K562 (cell line): ENCODE data around the gene LRRTM4. TPM values are rescaled to one million over a fixed set of nuclear protein-coding genes. Genes with fewer than 3 reads are reported as not detected.

Experiments
- ATAC-seq: fragments of 200-7000 bp; cut with Tn5 transposase; 3 replicates; pipeline ENCODE4 v1.9.1; 2020; ENCODE audit warnings: moderate library complexity
- BruUV-seq: library from RNA; stranded (reverse); fragments of 400-500 nt; replicated peaks from 2 replicates; lab custom pipeline; 2021; lab: Mats Ljungman, UMichigan
- CTCF ChIA-PET: fragments of 300-600 bp; formaldehyde crosslinking; extraction: SDS; loops from one replicate; lab custom pipeline; 2021; ENCODE audit warnings: low intra/inter-chr PET ratio; lab: Yijun Ruan, JAX
- POLR2A ChIA-PET: fragments of 300-600, 350-650 bp; sonication (Branson Sonifier 250); formaldehyde crosslinking; extraction: SDS; loops from one replicate; lab custom pipeline; 2021; ENCODE audit warnings: antibody characterized with exemption, inconsistent platforms; lab: Yijun Ruan, JAX
- DNase-seq, 4 experiments: peaks; one replicate each; pipeline versions ENCODE4 v3.0.0 to v3.0.0-alpha.2; 2011 to 2018; ENCODE audit warnings: low spot score in 3 of 4, mixed read lengths in 3 of 4; ENCODE audit errors: extremely low read depth in 1 of 4
- FAIRE-seq: peaks from 2 replicates; lab custom pipeline; 2011; peaks lifted over from hg19 to GRCh38; lab: Jason Lieb, UNC
- H2AFZ ChIP-seq: 2 replicates; pipeline ENCODE4 v1.6.0; 2011; ENCODE audit warnings: low read depth, low read length, control low read depth, inconsistent platforms
- H3K27ac ChIP-seq: fragments of 200-600 bp; 3 replicates; pipeline ENCODE4 v1.8.0; 2011; ENCODE audit warnings: low read depth, mild to moderate bottlenecking, control low read depth, inconsistent platforms, low read length, moderate library complexity, mixed read lengths; ENCODE audit errors: extremely low read depth
- H3K27me3 ChIP-seq, 2 experiments: fragments of 300-600 bp in 1 of 2; 2 replicates in 1 of 2; 3 replicates in 1 of 2; pipeline versions ENCODE4 v1.6.0 to v1.8.0; 2011; ENCODE audit warnings: inconsistent platforms in 2 of 2, low read length in 2 of 2, mild to moderate bottlenecking in 1 of 2, mixed read lengths in 1 of 2, moderate library complexity in 1 of 2; ENCODE audit not compliant: control insufficient read depth in 2 of 2, insufficient read depth in 2 of 2
- H3K36me3 ChIP-seq: fragments of 300-600 bp; 3 replicates; pipeline ENCODE4 v1.8.0; 2011; ENCODE audit warnings: mild to moderate bottlenecking, low read length, inconsistent platforms; ENCODE audit not compliant: control insufficient read depth, insufficient read depth
- H3K4me1 ChIP-seq, 2 experiments: fragments of 200-600 bp in 1 of 2; replicated peaks in 1 of 2; 2 replicates in 1 of 2; 3 replicates in 1 of 2; pipeline versions ENCODE4 v1.5.1 to v1.8.0; 2011; ENCODE audit warnings: inconsistent platforms in 2 of 2, low read length in 2 of 2, mild to moderate bottlenecking in 1 of 2, mixed read lengths in 1 of 2, moderate library complexity in 1 of 2; ENCODE audit not compliant: control insufficient read depth in 2 of 2, insufficient read depth in 2 of 2
- H3K4me2 ChIP-seq: 2 replicates; pipeline ENCODE4 v1.6.1; 2011; ENCODE audit warnings: low read length, control low read depth, inconsistent platforms, mixed read lengths; ENCODE audit not compliant: insufficient read depth
- H3K4me3 ChIP-seq: fragments of 200-600 bp; sonication (generic), shearing (Covaris generic); 2 replicates; pipeline ENCODE4 v1.5.1; 2016; ENCODE audit warnings: control low read depth, inconsistent platforms
- H3K79me2 ChIP-seq: fragments of 200-600 bp; 3 replicates; pipeline ENCODE4 v1.8.0; 2011; ENCODE audit warnings: low read length, inconsistent platforms; ENCODE audit not compliant: control insufficient read depth, insufficient read depth
- H3K9ac ChIP-seq, 2 experiments: 2 replicates each; pipeline versions ENCODE4 v1.6.0 to v1.6.1; 2011; ENCODE audit warnings: low read depth in 2 of 2, low read length in 2 of 2, control low read depth in 1 of 2, inconsistent platforms in 1 of 2, mild to moderate bottlenecking in 1 of 2, mixed read lengths in 1 of 2; ENCODE audit not compliant: insufficient read depth in 1 of 2
- H3K9me1 ChIP-seq: one replicate; pipeline ENCODE4 v1.6.0; 2011; ENCODE audit warnings: inconsistent platforms, mild to moderate bottlenecking, low read length, moderate library complexity; ENCODE audit not compliant: control insufficient read depth, insufficient read depth
- H3K9me3 ChIP-seq: replicated peaks from 2 replicates; pipeline ENCODE4 v1.5.1; 2011; ENCODE audit warnings: low read depth, low read length, inconsistent platforms; ENCODE audit not compliant: control insufficient read depth, insufficient read depth
- H4K20me1 ChIP-seq: replicated peaks from 2 replicates; pipeline ENCODE4 v1.6.1; 2011; ENCODE audit warnings: low read length, inconsistent platforms, mixed read lengths; ENCODE audit not compliant: control insufficient read depth, insufficient read depth
- CBX1 ChIP-seq: sonication (generic); IDR thresholded peaks from 2 replicates; pipeline ENCODE4 v1.6.1; 2016; ENCODE audit warnings: antibody characterized with exemption, low read depth, mild to moderate bottlenecking
- CSDE1 ChIP-seq, 2 experiments: fragments of 450-650 bp; IDR thresholded peaks; 2 replicates each; pipeline ENCODE4 v1.6.1; 2016; ENCODE audit warnings: mild to moderate bottlenecking in 1 of 2
- DIDO1 ChIP-seq: fragments of 450-650 bp; IDR thresholded peaks from 2 replicates; pipeline ENCODE4 v1.6.1; 2016; ENCODE audit warnings: low read depth, missing biosample characterization, missing genetic modification characterization
- GATAD2A ChIP-seq: fragments of 450-650 bp; IDR thresholded peaks from 2 replicates; pipeline ENCODE4 v1.6.1; 2017
- HDAC6 ChIP-seq: IDR thresholded peaks from 2 replicates; pipeline ENCODE4 v1.6.1; 2012; ENCODE audit warnings: low read depth, mild to moderate bottlenecking, control low read depth, inconsistent platforms, low read length, moderate library complexity
- JUN ChIP-seq, 2 experiments: sonication (generic) in 1 of 2; formaldehyde crosslinking in 1 of 2; IDR thresholded peaks; 2 replicates each; pipeline versions ENCODE4 v1.6.1 to v1.8.0; 2012 to 2022; ENCODE audit warnings: borderline replicate concordance in 2 of 2, mild to moderate bottlenecking in 2 of 2, improper control_type of control experiment in 1 of 2, low read depth in 1 of 2, low read length in 1 of 2, missing genetic modification reagents in 1 of 2
- MED1 ChIP-seq: sonication (generic); formaldehyde crosslinking; IDR thresholded peaks from 2 replicates; pipeline ENCODE4 v1.8.1; 2023; ENCODE audit warnings: missing genetic modification reagents, borderline replicate concordance
- NFYB ChIP-seq: IDR thresholded peaks from 2 replicates; pipeline ENCODE4 v1.6.1; 2011; ENCODE audit warnings: mild to moderate bottlenecking, moderate library complexity; ENCODE audit not compliant: insufficient read length; ENCODE audit errors: extremely low read depth
- RFX5 ChIP-seq: IDR thresholded peaks from 2 replicates; pipeline ENCODE4 v1.6.1; 2011; ENCODE audit warnings: low read depth, mild to moderate bottlenecking, improper control_type of control experiment, low read length
- SMAD3 ChIP-seq: fragments of 450-650 bp; formaldehyde crosslinking; conservative IDR thresholded peaks from 2 replicates; pipeline ENCODE4 v1.4.0; 2020; ENCODE audit warnings: mild to moderate bottlenecking
- SP1 ChIP-seq: sonication (generic); formaldehyde crosslinking; IDR thresholded peaks from 2 replicates; pipeline ENCODE4 v1.8.1; 2022; ENCODE audit warnings: mild to moderate bottlenecking, missing genetic modification reagents
- SPI1 ChIP-seq: IDR thresholded peaks from 2 replicates; pipeline ENCODE4 v1.6.1; 2011; ENCODE audit warnings: low read depth, low read length, control low read depth, borderline replicate concordance
- STAT5B ChIP-seq: fragments of 250-450 bp; sonication (Bioruptor Pico); IDR thresholded peaks from 2 replicates; pipeline ENCODE4 v1.8.0; 2021; ENCODE audit warnings: mild to moderate bottlenecking, inconsistent platforms
- ZNF124 ChIP-seq: sonication (generic); formaldehyde crosslinking; IDR thresholded peaks from 2 replicates; pipeline ENCODE4 v1.8.1; 2022; ENCODE audit warnings: missing genetic modification reagents
- WGBS: fragments of 100-300 bp; shearing (Covaris generic); methylation state at CpG from one replicate; pipeline ENCODE4 v1.1.6; 2016; ENCODE audit warnings: low coverage, mixed read lengths; ENCODE audit not compliant: insufficient coverage; ENCODE audit errors: missing lambda C conversion rate; 5-methylcytosine and 5-hydroxymethylcytosine counted together
- in situ Hi-C: fragments of 300-500 bp; cut with MboI; formaldehyde crosslinking; loops from 4 replicates; pipeline ENCODE4 v1.15.0; 2018; ENCODE audit warnings: inconsistent platforms, mixed read lengths
- intact Hi-C: fragments of 100-400 bp; cut with micrococcal nuclease; formaldehyde crosslinking; loops from 2 replicates; pipeline ENCODE4 v1.14.2; 2022
- polyA plus RNA-seq, 8 experiments: library from polyadenylated mRNA; depleted of rRNA in 4 of 8; stranded (reverse) in 5 of 8; unstranded in 3 of 8; fragments of >200 nt; fragmentation: Nextera tagmentation in 2 of 8; fragmentation: Illumina TruSeq in 1 of 8; extraction: Ambion mirVana in 2 of 8; extraction: Trizol in 1 of 8; gene quantifications; 2 replicates each; pipeline versions ENCODE4 v1.2.1 to v1.2.3, GENCODE V29; 2011 to 2014; ENCODE audit warnings: inconsistent platforms in 1 of 8, missing spikeins in 1 of 8
- total RNA-seq, 7 experiments: library from RNA; depleted of rRNA in 6 of 7; stranded (reverse); fragments of >200 nt in 6 of 7; fragmentation: Illumina TruSeq in 2 of 7; extraction: Trizol in 2 of 7; gene quantifications; 2 replicates each; pipeline versions ENCODE4 v1.2.1 to v1.2.3, GENCODE V29; 2011 to 2021; ENCODE audit warnings: low replicate concordance in 1 of 7
- TF ChIP-seq, protein P1 (sequence below): fragments of 250-450 bp; sonication (Bioruptor Pico); IDR thresholded peaks from 2 replicates; pipeline ENCODE4 v1.4.0; 2020; ENCODE audit warnings: borderline replicate concordance
- TF ChIP-seq, protein P2 (sequence below): IDR thresholded peaks from 3 replicates; pipeline ENCODE4 v1.6.1; 2011; ENCODE audit warnings: borderline replicate concordance, mild to moderate bottlenecking; ENCODE audit not compliant: insufficient read length, insufficient read depth
- TF ChIP-seq, protein P3 (sequence below): fragments of 200-800 bp; sonication (Bioruptor generic); IDR thresholded peaks from 2 replicates; pipeline ENCODE4 v1.6.1; 2017; ENCODE audit warnings: missing genetic modification characterization, missing compliant biosample characterization

Gene LRRTM4
- total and polyA plus RNA-seq, 9 of the 15 experiments (the other 6 are each of a cell fraction or from before 2014, with no cell fraction given): 0.04 TPM; not detected in 6

- no peak overlapping the region for H3K4me2 ChIP-seq
- H2AFZ ChIP-seq: no peak overlapping the region
- intact Hi-C loops (no loop called here), in situ Hi-C loops (no loop called here)
- no peaks in the 10 kb centered on the region for H3K4me1 ChIP-seq
- BruUV-seq: no TSS peak
- no peaks in the 10 kb centered on the region for H4K20me1 ChIP-seq
- H3K36me3 ChIP-seq: no peaks in the 10 kb centered on the region
- TF ChIP-seq ZNF124 (CRISPR knock-in tag) (no peak), HDAC6 (no peak), JUN (IDR thresholded peaks at IDR 0.05; ENCODE audit: borderline replicate concordance, low read depth, low read length) (no peak), JUN (CRISPR knock-in tag; IDR thresholded peaks at IDR 0.05; ENCODE audit: borderline replicate concordance) (no peak), SPI1 (no peak), SMAD3 (no peak), NFYB (no peak), SP1 (CRISPR knock-in tag) (no peak), RFX5 (no peak), GATAD2A (no peak), CSDE1 (IDR thresholded peaks at IDR 0.05) (no peak), CBX1 (no peak), MED1 (CRISPR knock-in tag) (no peak), DIDO1 (tag) (no peak), STAT5B (CRISPR knock-in tag) (no peak)
- TF ChIP-seq, protein P1, sequence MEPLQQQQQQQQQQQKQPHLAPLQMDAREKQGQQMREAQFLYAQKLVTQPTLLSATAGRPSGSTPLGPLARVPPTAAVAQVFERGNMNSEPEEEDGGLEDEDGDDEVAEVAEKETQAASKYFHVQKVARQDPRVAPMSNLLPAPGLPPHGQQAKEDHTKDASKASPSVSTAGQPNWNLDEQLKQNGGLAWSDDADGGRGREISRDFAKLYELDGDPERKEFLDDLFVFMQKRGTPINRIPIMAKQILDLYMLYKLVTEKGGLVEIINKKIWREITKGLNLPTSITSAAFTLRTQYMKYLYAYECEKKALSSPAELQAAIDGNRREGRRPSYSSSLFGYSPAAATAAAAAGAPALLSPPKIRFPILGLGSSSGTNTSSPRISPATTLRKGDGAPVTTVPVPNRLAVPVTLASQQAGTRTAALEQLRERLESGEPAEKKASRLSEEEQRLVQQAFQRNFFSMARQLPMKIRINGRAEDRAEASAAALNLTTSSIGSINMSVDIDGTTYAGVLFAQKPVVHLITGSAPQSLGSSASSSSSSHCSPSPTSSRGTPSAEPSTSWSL (CRISPR knock-in tag): no peak
- TF ChIP-seq, protein P2, sequence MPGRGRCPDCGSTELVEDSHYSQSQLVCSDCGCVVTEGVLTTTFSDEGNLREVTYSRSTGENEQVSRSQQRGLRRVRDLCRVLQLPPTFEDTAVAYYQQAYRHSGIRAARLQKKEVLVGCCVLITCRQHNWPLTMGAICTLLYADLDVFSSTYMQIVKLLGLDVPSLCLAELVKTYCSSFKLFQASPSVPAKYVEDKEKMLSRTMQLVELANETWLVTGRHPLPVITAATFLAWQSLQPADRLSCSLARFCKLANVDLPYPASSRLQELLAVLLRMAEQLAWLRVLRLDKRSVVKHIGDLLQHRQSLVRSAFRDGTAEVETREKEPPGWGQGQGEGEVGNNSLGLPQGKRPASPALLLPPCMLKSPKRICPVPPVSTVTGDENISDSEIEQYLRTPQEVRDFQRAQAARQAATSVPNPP: no peak
- TF ChIP-seq, protein P3, sequence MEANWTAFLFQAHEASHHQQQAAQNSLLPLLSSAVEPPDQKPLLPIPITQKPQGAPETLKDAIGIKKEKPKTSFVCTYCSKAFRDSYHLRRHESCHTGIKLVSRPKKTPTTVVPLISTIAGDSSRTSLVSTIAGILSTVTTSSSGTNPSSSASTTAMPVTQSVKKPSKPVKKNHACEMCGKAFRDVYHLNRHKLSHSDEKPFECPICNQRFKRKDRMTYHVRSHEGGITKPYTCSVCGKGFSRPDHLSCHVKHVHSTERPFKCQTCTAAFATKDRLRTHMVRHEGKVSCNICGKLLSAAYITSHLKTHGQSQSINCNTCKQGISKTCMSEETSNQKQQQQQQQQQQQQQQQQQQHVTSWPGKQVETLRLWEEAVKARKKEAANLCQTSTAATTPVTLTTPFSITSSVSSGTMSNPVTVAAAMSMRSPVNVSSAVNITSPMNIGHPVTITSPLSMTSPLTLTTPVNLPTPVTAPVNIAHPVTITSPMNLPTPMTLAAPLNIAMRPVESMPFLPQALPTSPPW (CRISPR knock-in tag): no peak
- ATAC-seq (no peak), FAIRE-seq (no peak), DNase-seq (no peak)
- H3K9me1 ChIP-seq: no peaks in the 10 kb centered on the region
- POLR2A ChIA-PET: no interaction called here
- H3K79me2 ChIP-seq: no peaks in the 10 kb centered on the region
- no peaks in the 10 kb centered on the region for H3K27me3 ChIP-seq
- no peaks in the 10 kb centered on the region for H3K9me3 ChIP-seq
- no peak overlapping the region for H3K27ac ChIP-seq
- CTCF ChIA-PET: no interaction called here
- no peak overlapping the region for H3K9ac ChIP-seq
- no peak overlapping the region for H3K4me3 ChIP-seq
- 6% methylated on average over 1 of the region's 1 CpG for WGBS
Observed at GRCh38 chr2:77046339-77046738, 475.8 kb downstream of the LRRTM4 start.
